Measurements from ENCODE around the gene ADCK1.

GRCh38 chr14:77965919-77966435 lies 166.1 kb downstream of the ADCK1 start:
- TF ChIP-seq HMGXB4 (CRISPR knock-in tag; IDR thresholded peaks at IDR 0.05) (no peak), CTCF (IDR thresholded peaks at IDR 0.05) (no peak), TEAD4 (CRISPR knock-in tag; IDR thresholded peaks at IDR 0.05) (no peak), ZNF121 (CRISPR knock-in tag; IDR thresholded peaks at IDR 0.05) (no peak), CBFB (CRISPR knock-in tag; IDR thresholded peaks at IDR 0.05; ENCODE audit: low read depth) (no peak), USF2 (CRISPR knock-in tag; IDR thresholded peaks at IDR 0.05) (no peak)
- TF ChIP-seq, protein P1, sequence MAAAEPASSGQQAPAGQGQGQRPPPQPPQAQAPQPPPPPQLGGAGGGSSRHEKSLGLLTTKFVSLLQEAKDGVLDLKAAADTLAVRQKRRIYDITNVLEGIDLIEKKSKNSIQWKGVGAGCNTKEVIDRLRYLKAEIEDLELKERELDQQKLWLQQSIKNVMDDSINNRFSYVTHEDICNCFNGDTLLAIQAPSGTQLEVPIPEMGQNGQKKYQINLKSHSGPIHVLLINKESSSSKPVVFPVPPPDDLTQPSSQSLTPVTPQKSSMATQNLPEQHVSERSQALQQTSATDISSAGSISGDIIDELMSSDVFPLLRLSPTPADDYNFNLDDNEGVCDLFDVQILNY (CRISPR knock-in tag; IDR thresholded peaks at IDR 0.05): no peak

Measured in WTC11 (cell line).